IMR-90 (cell line): ENCODE results near the gene SRMS. TPM values are rescaled to one million over a fixed set of nuclear protein-coding genes. Genes with fewer than 3 reads are reported as not detected.

Source experiments
- ATAC-seq: fragments of 200-7000 bp; cut with Tn5 transposase; 2 replicates; pipeline ENCODE4 v1.9.1; 2020; ENCODE audit warnings: low read depth, mild to moderate bottlenecking, moderate library complexity
- BruUV-seq: library from RNA; stranded (reverse); fragments of 400-500 nt; replicated peaks from 2 replicates; lab custom pipeline; 2021; lab: Mats Ljungman, UMichigan
- CTCF ChIA-PET: fragments of 300-600 bp; formaldehyde crosslinking; extraction: SDS; loops from one replicate; lab custom pipeline; 2021; ENCODE audit warnings: antibody characterized with exemption; lab: Yijun Ruan, JAX
- POLR2A ChIA-PET: fragments of 300-600 bp; sonication (Branson Sonifier 250); formaldehyde crosslinking; loops from one replicate; lab custom pipeline; 2022; ENCODE audit warnings: antibody characterized with exemption; ENCODE audit not compliant: unreplicated experiment; lab: Charles Lee
- DNase-seq: peaks from one replicate; pipeline ENCODE4 v3.0.0; 2013
- H2AFZ ChIP-seq: replicated peaks from 2 replicates; pipeline ENCODE3; 2013; ENCODE audit warnings: low read length, mild to moderate bottlenecking; ENCODE audit not compliant: poor library complexity
- H2AK5ac ChIP-seq: 2 replicates; pipeline ENCODE4 v1.6.1; 2013; ENCODE audit warnings: low read depth, low read length, inconsistent platforms
- H2AK9ac ChIP-seq: replicated peaks from 2 replicates; pipeline ENCODE3; 2013; ENCODE audit warnings: mild to moderate bottlenecking, low read depth, low read length, moderate library complexity; ENCODE audit not compliant: poor library complexity
- H2BK120ac ChIP-seq: 2 replicates; pipeline ENCODE4 v1.6.1; 2013; ENCODE audit warnings: low read depth, low read length, inconsistent platforms
- H2BK15ac ChIP-seq: 3 replicates; pipeline ENCODE4 v1.6.1; 2013; ENCODE audit warnings: low read depth, low read length, inconsistent platforms
- H2BK20ac ChIP-seq: 2 replicates; pipeline ENCODE4 v1.6.1; 2013; ENCODE audit warnings: low read depth, mild to moderate bottlenecking, inconsistent platforms, low read length, moderate library complexity
- H2BK5ac ChIP-seq: 2 replicates; pipeline ENCODE4 v1.6.1; 2013; ENCODE audit warnings: mild to moderate bottlenecking, low read depth, low read length, inconsistent platforms; ENCODE audit not compliant: poor library complexity, severe bottlenecking
- H3K14ac ChIP-seq: replicated peaks from 2 replicates; pipeline ENCODE4 v1.6.1; 2013; ENCODE audit warnings: low read depth, low read length, inconsistent platforms
- H3K18ac ChIP-seq: 2 replicates; pipeline ENCODE4 v1.6.1; 2013; ENCODE audit warnings: low read depth, low read length, control low read depth
- H3K23ac ChIP-seq: 2 replicates; pipeline ENCODE4 v1.6.1; 2013; ENCODE audit warnings: low read depth, low read length, inconsistent platforms
- H3K27ac ChIP-seq: 2 replicates; pipeline ENCODE4 v1.5.1; 2013; ENCODE audit warnings: mild to moderate bottlenecking, control low read depth, low read length; ENCODE audit not compliant: insufficient read depth
- H3K27me3 ChIP-seq: 2 replicates; pipeline ENCODE4 v1.6.1; 2013; ENCODE audit warnings: low read length; ENCODE audit not compliant: control insufficient read depth, insufficient read depth
- H3K36me3 ChIP-seq: 2 replicates; pipeline ENCODE4 v1.6.1; 2013; ENCODE audit warnings: low read length, mixed read lengths; ENCODE audit not compliant: control insufficient read depth, insufficient read depth
- H3K4ac ChIP-seq: 2 replicates; pipeline ENCODE4 v1.6.1; 2013; ENCODE audit warnings: low read depth, low read length, inconsistent platforms
- H3K4me1 ChIP-seq: 2 replicates; pipeline ENCODE4 v1.6.1; 2013; ENCODE audit warnings: low read length, mixed read lengths; ENCODE audit not compliant: control insufficient read depth, insufficient read depth
- H3K4me2 ChIP-seq: 2 replicates; pipeline ENCODE4 v1.6.1; 2013; ENCODE audit warnings: low read depth, mild to moderate bottlenecking, control low read depth, low read length, moderate library complexity
- H3K4me3 ChIP-seq: 2 replicates; pipeline ENCODE4 v1.5.1; 2013; ENCODE audit warnings: low read depth, mild to moderate bottlenecking, control low read depth, low read length, moderate library complexity; ENCODE audit not compliant: insufficient read depth
- H3K56ac ChIP-seq: 2 replicates; pipeline ENCODE4 v1.6.1; 2013; ENCODE audit warnings: low read length, inconsistent platforms; ENCODE audit not compliant: insufficient read depth; ENCODE audit errors: extremely low read depth
- H3K79me1 ChIP-seq, 2 experiments: 2 replicates each; pipeline ENCODE4 v1.6.1; 2013; ENCODE audit warnings: low read length in 2 of 2, inconsistent platforms in 1 of 2, low read depth in 1 of 2
- H3K9ac ChIP-seq: 2 replicates; pipeline ENCODE4 v1.6.1; 2013; ENCODE audit warnings: low read depth, low read length, control low read depth
- H3K9me1 ChIP-seq: 2 replicates; pipeline ENCODE4 v1.6.1; 2013; ENCODE audit warnings: low read length, inconsistent platforms; ENCODE audit not compliant: insufficient read depth
- H3K9me3 ChIP-seq: 2 replicates; pipeline ENCODE4 v1.6.1; 2013; ENCODE audit warnings: low read length; ENCODE audit not compliant: control insufficient read depth, insufficient read depth
- H4K20me1 ChIP-seq: 2 replicates; pipeline ENCODE4 v1.6.1; 2013; ENCODE audit warnings: low read length, inconsistent platforms; ENCODE audit not compliant: insufficient read depth
- H4K5ac ChIP-seq: 2 replicates; pipeline ENCODE4 v1.6.1; 2013; ENCODE audit warnings: mild to moderate bottlenecking, low read depth, low read length, control low read depth
- H4K8ac ChIP-seq, 2 experiments: 2 replicates each; pipeline ENCODE4 v1.6.1; 2013; ENCODE audit warnings: low read depth in 2 of 2, low read length in 2 of 2, control low read depth in 1 of 2, inconsistent platforms in 1 of 2
- H4K91ac ChIP-seq: 2 replicates; pipeline ENCODE4 v1.6.1; 2013; ENCODE audit warnings: low read depth, low read length, inconsistent platforms; ENCODE audit not compliant: insufficient read depth
- BHLHE40 ChIP-seq: fragments of 150-350 bp; IDR thresholded peaks from 2 replicates; pipeline ENCODE4 v1.6.1; 2016; ENCODE audit warnings: mild to moderate bottlenecking, low read depth, low read length
- CHD1 ChIP-seq: IDR thresholded peaks from 2 replicates; pipeline ENCODE4 v1.6.1; 2012; ENCODE audit warnings: low read depth, low read length, improper control_type of control experiment
- FOS ChIP-seq: fragments of 150-350 bp; IDR thresholded peaks from 2 replicates; pipeline ENCODE4 v1.6.1; 2016; ENCODE audit warnings: low read depth, low read length
- MAFK ChIP-seq: IDR thresholded peaks from 2 replicates; pipeline ENCODE4 v1.6.1; 2012; ENCODE audit warnings: low read depth, low read length, improper control_type of control experiment
- MXI1 ChIP-seq: IDR thresholded peaks from 2 replicates; pipeline ENCODE4 v1.6.1; 2012; ENCODE audit warnings: low read depth, mild to moderate bottlenecking, low read length, moderate library complexity, borderline replicate concordance
- NFE2L2 ChIP-seq: fragments of 150-350 bp; IDR thresholded peaks from 2 replicates; pipeline ENCODE4 v1.6.1; 2016; ENCODE audit warnings: low read depth, mild to moderate bottlenecking, low read length
- POLR2A ChIP-seq: IDR thresholded peaks from 2 replicates; pipeline ENCODE4 v1.6.1; 2012; ENCODE audit warnings: mild to moderate bottlenecking, low read depth, low read length
- RAD21 ChIP-seq: IDR thresholded peaks from 2 replicates; pipeline ENCODE4 v1.6.1; 2012; ENCODE audit warnings: low read length, improper control_type of control experiment
- RCOR1 ChIP-seq: IDR thresholded peaks from 2 replicates; pipeline ENCODE4 v1.6.1; 2012; ENCODE audit warnings: mild to moderate bottlenecking, low read length, improper control_type of control experiment; ENCODE audit not compliant: insufficient replicate concordance
- WGBS, 2 experiments: methylation state at CpG; one replicate each; pipeline versions ENCODE4 v1.1.5 to v1.1.7; 2013; ENCODE audit warnings: missing lambda C conversion rate in 2 of 2; ENCODE audit not compliant: insufficient read length in 1 of 2; ENCODE audit errors: extremely low coverage in 2 of 2; 5-methylcytosine and 5-hydroxymethylcytosine counted together
- dilution Hi-C: fragments of 300-500 bp; cut with HindIII; formaldehyde crosslinking; loops from one replicate; pipeline ENCODE4 v1.14.3; 2018; ENCODE audit warnings: low sequenced_read_pairs; ENCODE audit not compliant: unreplicated experiment
- in situ Hi-C: fragments of 300-500 bp; cut with MboI; formaldehyde crosslinking; loops from 3 replicates; pipeline ENCODE4 v1.14.3; 2019; ENCODE audit warnings: low sequenced_read_pairs, inconsistent platforms, mixed read lengths
- intact Hi-C: fragments of 100-400 bp; cut with micrococcal nuclease; formaldehyde crosslinking; loops from 2 replicates; pipeline ENCODE4 v1.10.0; 2022
- polyA plus RNA-seq, 3 experiments: library from polyadenylated mRNA; depleted of rRNA; stranded (reverse); fragments of >200 nt; gene quantifications; 2 replicates each; pipeline ENCODE4 v1.2.3, GENCODE V29; 2012; ENCODE audit warnings: low replicate concordance in 1 of 3
- total RNA-seq: library from RNA; depleted of rRNA; stranded (reverse); fragments of >200 nt; gene quantifications from 2 replicates; pipeline ENCODE4 v1.2.3, GENCODE V29; 2012
- TF ChIP-seq, protein P1 (sequence below): fragments of 150-350 bp; IDR thresholded peaks from 2 replicates; pipeline ENCODE4 v1.6.1; 2017; ENCODE audit warnings: mild to moderate bottlenecking, antibody characterized with exemption, low read length, low read depth
- TF ChIP-seq, protein P2 (sequence below): conservative IDR thresholded peaks from 2 replicates; pipeline ENCODE4 v1.5.1; 2012; ENCODE audit warnings: mild to moderate bottlenecking, low read depth, low read length, improper control_type of control experiment

Gene SRMS
- total and polyA plus RNA-seq, 2 of the 4 experiments (the other 2 are of a cell fraction), result not detected

DNA sequence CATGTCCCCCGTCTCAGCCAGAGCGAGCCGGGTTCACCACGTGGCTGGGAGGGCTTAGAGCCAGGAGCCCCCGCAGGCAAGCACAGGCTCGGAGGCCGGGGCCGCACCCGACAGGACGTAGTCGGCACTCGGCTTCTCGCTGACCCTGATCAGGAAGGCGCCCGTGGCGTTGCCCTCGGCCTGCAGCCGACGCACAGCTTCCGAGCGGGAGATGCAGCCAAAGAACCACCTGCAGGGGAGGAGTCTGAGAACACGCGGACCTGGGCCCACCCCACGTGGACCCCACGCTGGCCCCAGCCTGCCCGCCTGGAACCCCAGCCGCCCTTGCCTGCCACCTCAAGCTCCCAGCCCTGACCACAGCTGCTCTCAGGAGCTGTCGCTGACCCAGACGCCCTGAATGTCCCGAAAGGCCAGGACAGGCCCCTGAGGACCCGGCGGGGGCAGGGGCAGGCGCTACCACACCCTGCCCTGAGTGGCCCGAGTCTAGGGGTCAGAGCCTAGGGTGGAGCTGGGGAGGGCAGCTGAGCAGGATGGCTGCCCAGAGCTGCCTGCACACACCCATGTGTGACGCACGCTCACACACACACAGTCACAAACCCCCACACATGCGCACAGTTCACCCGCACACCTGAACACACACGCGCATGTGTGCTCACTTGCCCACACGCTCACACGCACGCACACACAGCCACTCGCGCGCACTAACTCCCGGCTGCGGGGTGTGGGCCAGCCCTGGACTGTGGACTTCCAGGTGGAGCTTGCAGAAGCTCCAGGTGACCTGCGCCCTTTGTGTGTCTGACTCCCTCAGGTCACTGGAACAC, 12.5 kb downstream of the SRMS start (continued):
- no peak for TF ChIP-seq MXI1

DNA sequence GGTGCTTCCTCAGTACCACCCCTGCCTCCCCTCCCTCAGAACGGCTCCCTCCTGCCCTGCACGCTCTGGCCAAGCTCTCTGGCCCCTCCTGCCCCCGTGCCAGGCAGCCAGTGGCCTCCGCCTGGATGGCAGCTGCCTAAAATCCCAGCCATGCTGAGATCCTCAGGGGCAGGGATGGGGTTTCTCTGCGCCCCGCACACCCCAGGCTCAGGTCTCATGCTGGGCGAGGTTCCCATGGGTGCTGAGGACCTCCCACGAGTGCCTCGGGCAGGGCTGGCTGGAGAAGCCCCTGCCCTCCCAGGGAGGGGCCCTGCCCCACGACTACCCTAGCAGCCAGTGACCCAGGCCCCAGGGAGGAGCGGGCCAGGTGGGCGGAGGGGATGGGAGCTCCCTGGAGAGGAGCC, 13.1 kb downstream of the SRMS start:
- DNase-seq, result no peak
- H3K9ac ChIP-seq, result no peak overlapping the region
- no peak overlapping the region for H2BK15ac ChIP-seq
- TF ChIP-seq MXI1, result no peak
- no peak for TF ChIP-seq NFE2L2
- TF ChIP-seq FOS, result no peak
- no peak for TF ChIP-seq POLR2A
- TF ChIP-seq, protein P1, sequence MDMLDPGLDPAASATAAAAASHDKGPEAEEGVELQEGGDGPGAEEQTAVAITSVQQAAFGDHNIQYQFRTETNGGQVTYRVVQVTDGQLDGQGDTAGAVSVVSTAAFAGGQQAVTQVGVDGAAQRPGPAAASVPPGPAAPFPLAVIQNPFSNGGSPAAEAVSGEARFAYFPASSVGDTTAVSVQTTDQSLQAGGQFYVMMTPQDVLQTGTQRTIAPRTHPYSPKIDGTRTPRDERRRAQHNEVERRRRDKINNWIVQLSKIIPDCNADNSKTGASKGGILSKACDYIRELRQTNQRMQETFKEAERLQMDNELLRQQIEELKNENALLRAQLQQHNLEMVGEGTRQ, result no peak
- no peak for TF ChIP-seq CHD1
- TF ChIP-seq, protein P2, sequence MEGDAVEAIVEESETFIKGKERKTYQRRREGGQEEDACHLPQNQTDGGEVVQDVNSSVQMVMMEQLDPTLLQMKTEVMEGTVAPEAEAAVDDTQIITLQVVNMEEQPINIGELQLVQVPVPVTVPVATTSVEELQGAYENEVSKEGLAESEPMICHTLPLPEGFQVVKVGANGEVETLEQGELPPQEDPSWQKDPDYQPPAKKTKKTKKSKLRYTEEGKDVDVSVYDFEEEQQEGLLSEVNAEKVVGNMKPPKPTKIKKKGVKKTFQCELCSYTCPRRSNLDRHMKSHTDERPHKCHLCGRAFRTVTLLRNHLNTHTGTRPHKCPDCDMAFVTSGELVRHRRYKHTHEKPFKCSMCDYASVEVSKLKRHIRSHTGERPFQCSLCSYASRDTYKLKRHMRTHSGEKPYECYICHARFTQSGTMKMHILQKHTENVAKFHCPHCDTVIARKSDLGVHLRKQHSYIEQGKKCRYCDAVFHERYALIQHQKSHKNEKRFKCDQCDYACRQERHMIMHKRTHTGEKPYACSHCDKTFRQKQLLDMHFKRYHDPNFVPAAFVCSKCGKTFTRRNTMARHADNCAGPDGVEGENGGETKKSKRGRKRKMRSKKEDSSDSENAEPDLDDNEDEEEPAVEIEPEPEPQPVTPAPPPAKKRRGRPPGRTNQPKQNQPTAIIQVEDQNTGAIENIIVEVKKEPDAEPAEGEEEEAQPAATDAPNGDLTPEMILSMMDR, result no peak
- no peak for TF ChIP-seq MAFK
- TF ChIP-seq RAD21, result no peak
- no peak for TF ChIP-seq RCOR1
- no peak for TF ChIP-seq BHLHE40
- CTCF ChIA-PET, result no interaction called here
- no peaks in the 10 kb centered on the region; the same call in 1 of the 2 replicates for H3K4me1 ChIP-seq
- no peak overlapping the region for H3K23ac ChIP-seq
- intact Hi-C loops, result loop anchor here (10.0 kb wide), 1 partner anchor 120 kb away; the partner anchor contains the start of genes RTEL1 and STMN3
- in situ Hi-C loops, result loop anchor here (10.0 kb wide), 2 partner anchors 330 to 440 kb away; partner anchors contain the start of genes ABHD16B, SAMD10 and TPD52L2
- H2BK5ac ChIP-seq, result no peak overlapping the region
- H4K91ac ChIP-seq, result no peak overlapping the region
- no peak overlapping the region for H2AK5ac ChIP-seq
- no peak overlapping the region for H3K4me3 ChIP-seq
- H2AK9ac ChIP-seq, result peak overlapping the region; percentile 16
- H3K14ac ChIP-seq, result no peak overlapping the region
- no peak overlapping the region for H4K8ac ChIP-seq
- H3K4me2 ChIP-seq, result no peak overlapping the region
- ATAC-seq, result no peak
- no peaks in the 10 kb centered on the region for H4K20me1 ChIP-seq
- H3K9me3 ChIP-seq, result no peaks in the 10 kb centered on the region
- no TSS peak for BruUV-seq
- no peak overlapping the region for H3K56ac ChIP-seq
- no peaks in the 10 kb centered on the region for H3K79me1 ChIP-seq
- H3K36me3 ChIP-seq, result no peaks in the 10 kb centered on the region
- no peak overlapping the region for H3K27ac ChIP-seq
- peaks cover 4% of the 10 kb centered on the region; the same call in 1 of the 2 replicates for H3K27me3 ChIP-seq
- H2BK120ac ChIP-seq, result no peak overlapping the region
- dilution Hi-C loops, result no loop called here
- no peak overlapping the region for H3K4ac ChIP-seq
- WGBS, 2 experiments, result 83% methylated on average over 6 of the region's 12 CpGs; no CpG with 5 or more reads in 1 of the 2 experiments
- no peaks in the 10 kb centered on the region for H3K9me1 ChIP-seq
- no peak overlapping the region for H4K5ac ChIP-seq
- POLR2A ChIA-PET, result no interaction called here
- no peak overlapping the region for H3K18ac ChIP-seq
- no peak overlapping the region for H2BK20ac ChIP-seq
- no peak overlapping the region for H2AFZ ChIP-seq
